Thyroid gland (tissue), 4 donors: ENCODE data around the gene TNS2.

Source experiments
- CTCF ChIP-seq, 6 experiments: fragments of 200-600 bp in 3 of 6; fragments of 450-650 bp in 3 of 6; sonication (generic) in 3 of 6; IDR thresholded peaks; one replicate each; pipeline ENCODE4 v1.5.1; 2016 to 2019; ENCODE audit warnings: antibody characterized with exemption in 6 of 6, mild to moderate bottlenecking in 2 of 6, inconsistent platforms in 1 of 6, moderate library complexity in 1 of 6
- POLR2A ChIP-seq, 2 donors: fragments of 450-650 bp; IDR thresholded peaks; one replicate each; pipeline ENCODE4 v1.6.1; 2017; ENCODE audit warnings: antibody characterized with exemption in 2 of 2, mild to moderate bottlenecking in 2 of 2, moderate library complexity in 1 of 2

- TF ChIP-seq CTCF (IDR thresholded peaks at IDR 0.05) = no peak
- TF ChIP-seq POLR2A (IDR thresholded peaks at IDR 0.05) = no peak
Measured at GRCh38 chr12:53076461-53076860, 26.6 kb downstream of the TNS2 start.
